ENCODE results near the gene QRICH2. TPM values are rescaled to one million over a fixed set of nuclear protein-coding genes. Genes with fewer than 3 reads are reported as not detected.
A peak's percentile ranks its signal among the peaks of the same experiment; 100 is the strongest.

The QRICH2 gene
- total and polyA plus RNA-seq, 2 donors from 2014 or later: 2.0 to 2.5 TPM

DNA sequence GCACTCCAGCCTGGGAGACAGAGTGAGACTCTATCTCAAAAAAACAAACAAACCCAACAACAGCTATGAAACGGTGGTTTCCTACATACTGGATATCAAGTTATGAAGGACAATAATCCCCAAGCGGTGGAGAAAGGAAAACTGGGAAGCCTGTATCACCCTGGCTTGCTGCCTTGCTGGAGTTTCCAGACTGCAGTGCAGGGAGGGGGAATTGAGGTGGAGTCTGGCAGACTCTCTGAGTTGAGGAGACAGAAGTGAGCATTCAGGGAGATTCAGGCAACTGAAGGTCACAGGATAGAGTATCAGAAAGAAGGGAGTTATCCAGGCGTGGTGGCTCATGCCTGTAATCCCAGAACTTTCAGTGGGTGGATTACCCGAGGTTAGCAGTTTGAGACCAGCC lies 11.9 kb downstream of the QRICH2 start:
- Histone ChIP-seq H3K36me3 (ENCODE audit: control insufficient read depth in 2 of 3, insufficient read depth in 3 of 3, low read length in 3 of 3) (peaks cover 0 to 4% (median 3%) of the 10 kb centered on the region in 3 donors), H3K9me3 (ENCODE audit: control insufficient read depth in 2 of 3, insufficient read depth in 1 of 3, low read length in 3 of 3) (no peaks in the 10 kb centered on the region), H3K4me1 (ENCODE audit: control insufficient read depth in 2 of 3, insufficient read depth in 2 of 3, low read depth in 1 of 3, low read length in 3 of 3) (no peaks in the 10 kb centered on the region), H3K27me3 (ENCODE audit: control insufficient read depth, insufficient read depth, low read length) (no peaks in the 10 kb centered on the region), H3K4me3 (ENCODE audit: low read length in 3 of 3) (no peak overlapping the region), H3K27ac (ENCODE audit: low read depth in 2 of 2, low read length in 2 of 2) (no peak overlapping the region), H3K9ac (ENCODE audit: low read length in 3 of 3) (no peak overlapping the region)
- DNase-seq (peak in 1 of 5 donors; percentile 1), FAIRE-seq (no peak)
- intact Hi-C loops (cut with DNase I): no loop called here
- TF ChIP-seq, protein P1, sequence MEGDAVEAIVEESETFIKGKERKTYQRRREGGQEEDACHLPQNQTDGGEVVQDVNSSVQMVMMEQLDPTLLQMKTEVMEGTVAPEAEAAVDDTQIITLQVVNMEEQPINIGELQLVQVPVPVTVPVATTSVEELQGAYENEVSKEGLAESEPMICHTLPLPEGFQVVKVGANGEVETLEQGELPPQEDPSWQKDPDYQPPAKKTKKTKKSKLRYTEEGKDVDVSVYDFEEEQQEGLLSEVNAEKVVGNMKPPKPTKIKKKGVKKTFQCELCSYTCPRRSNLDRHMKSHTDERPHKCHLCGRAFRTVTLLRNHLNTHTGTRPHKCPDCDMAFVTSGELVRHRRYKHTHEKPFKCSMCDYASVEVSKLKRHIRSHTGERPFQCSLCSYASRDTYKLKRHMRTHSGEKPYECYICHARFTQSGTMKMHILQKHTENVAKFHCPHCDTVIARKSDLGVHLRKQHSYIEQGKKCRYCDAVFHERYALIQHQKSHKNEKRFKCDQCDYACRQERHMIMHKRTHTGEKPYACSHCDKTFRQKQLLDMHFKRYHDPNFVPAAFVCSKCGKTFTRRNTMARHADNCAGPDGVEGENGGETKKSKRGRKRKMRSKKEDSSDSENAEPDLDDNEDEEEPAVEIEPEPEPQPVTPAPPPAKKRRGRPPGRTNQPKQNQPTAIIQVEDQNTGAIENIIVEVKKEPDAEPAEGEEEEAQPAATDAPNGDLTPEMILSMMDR (IDR thresholded peaks at IDR 0.05; ENCODE audit: borderline replicate concordance, extremely low read depth, insufficient read depth): no peak

- Histone ChIP-seq H3K4me3 (ENCODE audit: low read length in 3 of 3) (no peak overlapping the region), H3K9ac (ENCODE audit: low read length in 3 of 3) (no peak overlapping the region), H3K9me3 (ENCODE audit: control insufficient read depth in 2 of 3, insufficient read depth in 1 of 3, low read length in 3 of 3) (no peaks in the 10 kb centered on the region), H3K36me3 (ENCODE audit: control insufficient read depth in 2 of 3, insufficient read depth in 3 of 3, low read length in 3 of 3) (peaks cover 0 to 4% (median 3%) of the 10 kb centered on the region in 3 donors), H3K4me1 (ENCODE audit: control insufficient read depth in 2 of 3, insufficient read depth in 2 of 3, low read depth in 1 of 3, low read length in 3 of 3) (no peaks in the 10 kb centered on the region), H3K27ac (ENCODE audit: low read depth in 2 of 2, low read length in 2 of 2) (no peak overlapping the region), H3K27me3 (ENCODE audit: control insufficient read depth, insufficient read depth, low read length) (no peaks in the 10 kb centered on the region)
- FAIRE-seq (no peak), DNase-seq (peak in 1 of 5 donors; percentile 13)
- intact Hi-C loops (cut with DNase I): no loop called here
- TF ChIP-seq, protein P1 (IDR thresholded peaks at IDR 0.05; ENCODE audit: borderline replicate concordance, extremely low read depth, insufficient read depth): no peak
Observed at GRCh38 chr17:76293106-76293505, 15.0 kb downstream of the QRICH2 start.

DNA sequence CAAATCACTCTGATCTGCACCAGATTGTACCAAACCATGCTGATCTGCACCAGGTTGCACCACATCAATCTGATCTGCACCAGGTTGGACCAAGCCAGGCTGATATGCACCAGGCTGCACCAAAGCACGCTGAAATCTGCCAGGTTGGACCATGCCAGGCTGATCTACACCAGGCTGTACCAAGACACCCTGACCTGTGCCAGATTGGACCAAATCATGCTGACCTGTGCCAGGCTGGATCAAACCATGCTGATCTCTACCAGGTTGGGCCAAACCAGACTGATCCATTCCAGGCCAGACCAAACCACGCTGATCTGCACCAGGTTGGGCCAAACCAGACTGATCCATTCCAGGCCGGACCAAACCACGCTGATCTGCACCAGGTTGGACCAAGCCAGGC lies 15.5 kb downstream of the QRICH2 start:
- H3K4me1 ChIP-seq (ENCODE audit: control insufficient read depth in 2 of 3, insufficient read depth in 2 of 3, low read depth in 1 of 3, low read length in 3 of 3): no peaks in the 10 kb centered on the region
- no peak for FAIRE-seq
- no peaks in the 10 kb centered on the region for H3K9me3 ChIP-seq (ENCODE audit: control insufficient read depth in 2 of 3, insufficient read depth in 1 of 3, low read length in 3 of 3)
- H3K27ac ChIP-seq (ENCODE audit: low read depth in 2 of 2, low read length in 2 of 2): no peak overlapping the region
- no peak overlapping the region for H3K4me3 ChIP-seq (ENCODE audit: low read length in 3 of 3)
- H3K9ac ChIP-seq (ENCODE audit: low read length in 3 of 3): no peak overlapping the region
- TF ChIP-seq, protein P1 (IDR thresholded peaks at IDR 0.05; ENCODE audit: borderline replicate concordance, extremely low read depth, insufficient read depth): no peak
- peaks cover 0 to 4% (median 3%) of the 10 kb centered on the region in 3 donors for H3K36me3 ChIP-seq (ENCODE audit: control insufficient read depth in 2 of 3, insufficient read depth in 3 of 3, low read length in 3 of 3)
- intact Hi-C loops (cut with DNase I): no loop called here
- no peaks in the 10 kb centered on the region for H3K27me3 ChIP-seq (ENCODE audit: control insufficient read depth, insufficient read depth, low read length)
- DNase-seq: peak in 1 of 5 donors; percentile 46
